GM15510 (cell line): ENCODE measurements around the gene KBTBD4.

Experiments used
- POLR2A ChIP-seq: IDR thresholded peaks from 3 replicates; pipeline ENCODE4 v1.6.1; 2011; ENCODE audit warnings: borderline replicate concordance; ENCODE audit not compliant: insufficient read length; ENCODE audit errors: extremely low read depth

KBTBD4 gene

GRCh38 chr11:47595029-47595428 is 16.3 kb upstream of the KBTBD4 start:
- no peak for TF ChIP-seq POLR2A

- no peak for TF ChIP-seq POLR2A
Measured at GRCh38 chr11:47593934-47594855, 15.4 kb upstream of the KBTBD4 start, which contains the start of gene C1QTNF4. Gene C1QTNF4, minus strand, starts transcription at chr11:47594411. Its CDS starts 3,601 bp downstream, at chr11:47590810.

DNA sequence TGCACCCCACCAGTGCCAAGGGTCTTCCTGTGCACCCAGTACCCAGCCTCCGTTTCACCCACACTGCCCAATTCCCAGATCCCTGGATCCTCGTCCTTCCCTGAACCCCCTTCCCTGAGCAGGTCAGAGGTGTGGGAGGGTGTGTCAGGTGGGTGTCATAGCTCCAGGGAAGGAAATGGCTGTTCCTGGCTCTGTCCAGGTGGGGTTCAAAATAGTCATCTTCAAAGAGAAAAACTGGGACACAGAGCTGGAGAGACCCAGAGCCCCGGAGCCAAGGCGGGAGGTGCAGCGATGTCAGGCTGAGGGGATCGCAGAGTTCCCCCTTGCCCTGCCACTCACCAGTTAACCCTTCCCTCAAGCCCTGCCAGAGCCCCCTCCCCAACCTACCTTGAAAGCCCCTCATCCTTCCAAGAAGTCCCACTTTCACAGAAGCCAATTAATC is 14.7 kb upstream of the KBTBD4 start:
- TF ChIP-seq POLR2A, result no peak

DNA sequence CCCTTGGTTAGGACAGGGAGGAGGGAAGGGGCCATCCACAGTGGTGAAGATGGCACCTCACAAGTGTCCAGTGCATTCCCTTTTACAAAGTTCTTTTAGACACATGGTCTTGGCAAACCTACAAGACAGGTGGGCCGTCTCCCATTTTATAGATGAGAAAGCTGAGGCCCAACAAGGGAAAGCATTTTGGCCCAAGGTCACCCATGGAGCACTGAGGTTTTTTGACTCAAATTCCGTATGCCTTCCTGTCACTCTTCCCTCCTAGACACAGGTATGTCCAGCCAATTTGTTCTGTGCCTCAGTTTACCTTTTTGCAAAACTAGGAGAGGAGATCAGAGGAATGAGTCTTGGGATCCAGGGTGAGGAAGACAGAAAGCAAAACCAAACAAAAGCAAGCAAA is 14.2 kb upstream of the KBTBD4 start:
- no peak for TF ChIP-seq POLR2A

- TF ChIP-seq POLR2A, result no peak
Measured at GRCh38 chr11:47592251-47592650, 13.5 kb upstream of the KBTBD4 start.

DNA sequence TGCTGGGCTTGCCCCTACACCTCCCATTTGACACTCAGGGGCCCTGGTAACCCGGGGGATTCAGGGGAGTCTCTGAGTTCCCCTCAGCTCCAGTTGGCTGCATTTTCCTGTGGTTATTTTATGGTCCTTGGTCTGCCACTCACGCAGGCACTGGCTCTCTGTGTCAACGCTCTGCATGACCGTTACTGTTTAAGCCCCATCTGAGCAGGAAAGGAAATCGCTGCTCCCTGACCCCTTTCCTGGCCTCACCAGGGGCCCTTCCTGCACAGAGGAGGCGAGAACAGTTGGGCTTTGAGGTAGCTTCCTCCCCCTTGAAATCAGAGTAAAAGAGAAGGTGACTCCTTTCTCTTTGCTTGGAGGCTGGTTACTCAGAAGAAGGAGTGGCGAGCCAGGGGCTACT is 13.0 kb upstream of the KBTBD4 start:
- no peak for TF ChIP-seq POLR2A

GRCh38 chr11:47589977-47590861 is 11.4 kb upstream of the KBTBD4 start:
- no peak for TF ChIP-seq POLR2A

GRCh38 chr11:47589584-47589976 is 10.8 kb upstream of the KBTBD4 start:
- no peak for TF ChIP-seq POLR2A

- TF ChIP-seq POLR2A, result no peak
Measured at GRCh38 chr11:47589118-47589517, 10.3 kb upstream of the KBTBD4 start.

DNA sequence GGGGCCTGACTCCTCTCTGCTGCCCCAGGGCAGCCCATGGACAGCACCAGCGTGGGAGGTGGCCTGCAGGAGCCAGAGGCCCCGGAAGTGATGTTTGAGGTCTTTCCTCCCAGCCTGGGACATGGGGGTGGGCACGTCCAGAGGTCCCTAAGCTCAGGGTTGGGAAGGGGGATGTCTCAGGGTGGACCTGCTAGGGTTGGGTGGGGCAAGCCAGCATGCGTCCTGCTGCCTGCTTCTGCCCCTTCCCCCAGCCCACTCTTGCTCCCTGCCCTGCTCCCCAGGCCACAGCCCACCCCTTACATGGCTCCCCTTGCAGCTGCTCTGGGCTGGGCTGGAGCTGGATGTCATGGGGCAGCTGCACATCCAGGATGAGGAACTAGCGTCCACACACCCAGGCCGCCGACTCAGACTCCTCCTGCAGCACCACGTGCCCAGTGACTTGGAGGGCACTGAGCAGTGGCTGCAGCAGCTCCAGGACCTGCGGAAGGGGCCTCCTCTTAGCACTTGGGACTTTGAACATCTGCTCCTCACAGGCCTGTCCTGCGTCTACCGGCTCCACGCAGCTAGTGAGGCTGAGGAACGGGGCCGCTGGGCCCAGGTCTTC is 9.1 kb upstream of the KBTBD4 start:
- TF ChIP-seq POLR2A, result no peak

- TF ChIP-seq POLR2A, result no peak
Measured at GRCh38 chr11:47587039-47587716, 8.4 kb upstream of the KBTBD4 start.

- TF ChIP-seq POLR2A, result no peak
Measured at GRCh38 chr11:47586098-47586855, 7.5 kb upstream of the KBTBD4 start, which contains the start of gene FAM180B. Gene FAM180B, plus strand, starts transcription at chr11:47586678. Its CDS starts 91 bp downstream, at chr11:47586769.

- no peak for TF ChIP-seq POLR2A
Measured at GRCh38 chr11:47583844-47584243, 5.1 kb upstream of the KBTBD4 start.
